CD14-positive monocyte (primary cell): ENCODE results near the gene BBLN. TPM values are rescaled to one million over a fixed set of nuclear protein-coding genes. Genes with fewer than 3 reads are reported as not detected.

Experiments used
- DNase-seq, 3 donors: peaks; one replicate each; pipeline ENCODE4 v3.0.0-alpha.2; 2011 to 2022
- H2AFZ ChIP-seq: 2 replicates; pipeline ENCODE4 v1.6.0; 2012; ENCODE audit warnings: mild to moderate bottlenecking, low read depth, low read length, inconsistent platforms; ENCODE audit not compliant: insufficient read depth, poor library complexity, severe bottlenecking
- H3K27ac ChIP-seq, 2 donors: 1 replicate in 1 of 2; 2 replicates in 1 of 2; pipeline ENCODE4 v1.5.1; 2012 to 2013; ENCODE audit warnings: low read length in 2 of 2, control low read depth in 1 of 2, inconsistent platforms in 1 of 2, low read depth in 1 of 2, mild to moderate bottlenecking in 1 of 2
- H3K27me3 ChIP-seq, 2 donors: one replicate each; pipeline versions ENCODE4 v1.6.0 to v1.6.1; 2011 to 2013; ENCODE audit warnings: low read length in 2 of 2; ENCODE audit not compliant: control insufficient read depth in 2 of 2, insufficient read depth in 2 of 2
- H3K36me3 ChIP-seq, 2 donors: replicated peaks in 1 of 2; 1 replicate in 1 of 2; 2 replicates in 1 of 2; pipeline versions ENCODE4 v1.5.1 to v1.6.1; 2012 to 2013; ENCODE audit warnings: low read length in 2 of 2, control low read depth in 1 of 2, inconsistent platforms in 1 of 2, mild to moderate bottlenecking in 1 of 2; ENCODE audit not compliant: insufficient read depth in 2 of 2, control insufficient read depth in 1 of 2
- H3K4me1 ChIP-seq, 2 donors: 1 replicate in 1 of 2; 2 replicates in 1 of 2; pipeline versions ENCODE4 v1.5.1 to v1.6.1; 2012 to 2013; ENCODE audit warnings: low read length in 2 of 2, control low read depth in 1 of 2, inconsistent platforms in 1 of 2, mild to moderate bottlenecking in 1 of 2, moderate library complexity in 1 of 2; ENCODE audit not compliant: insufficient read depth in 2 of 2, control insufficient read depth in 1 of 2
- H3K4me2 ChIP-seq: replicated peaks from 2 replicates; pipeline ENCODE3; 2012; ENCODE audit warnings: low read length, moderate library complexity, mild to moderate bottlenecking; ENCODE audit not compliant: poor library complexity, severe bottlenecking; ENCODE audit errors: extremely low read depth
- H3K4me3 ChIP-seq, 3 experiments: fragments of 200-600 bp in 1 of 3; sonication (generic) in 1 of 3; replicated peaks in 1 of 3; 1 replicate in 2 of 3; 2 replicates in 1 of 3; pipeline ENCODE4 v1.5.1; 2011 to 2013; ENCODE audit warnings: low read length in 3 of 3, mild to moderate bottlenecking in 3 of 3, control low read depth in 2 of 3, low read depth in 2 of 3, inconsistent platforms in 1 of 3, moderate library complexity in 1 of 3
- H3K79me2 ChIP-seq: 2 replicates; pipeline ENCODE4 v1.6.0; 2012; ENCODE audit warnings: mild to moderate bottlenecking, control low read depth, inconsistent platforms, low read length, moderate library complexity; ENCODE audit not compliant: insufficient read depth
- H3K9ac ChIP-seq: 2 replicates; pipeline ENCODE4 v1.6.0; 2017; ENCODE audit warnings: low read length, mild to moderate bottlenecking; ENCODE audit not compliant: insufficient read depth, poor library complexity, severe bottlenecking
- H3K9me3 ChIP-seq, 2 donors: replicated peaks in 1 of 2; 1 replicate in 1 of 2; 2 replicates in 1 of 2; pipeline versions ENCODE4 v1.5.1 to v1.6.1; 2012 to 2013; ENCODE audit warnings: low read length in 2 of 2, control low read depth in 1 of 2; ENCODE audit not compliant: control insufficient read depth in 1 of 2, insufficient read depth in 1 of 2
- H4K20me1 ChIP-seq: 2 replicates; pipeline ENCODE4 v1.6.0; 2012; ENCODE audit warnings: mild to moderate bottlenecking, low read length, control low read depth, moderate library complexity; ENCODE audit not compliant: insufficient read depth
- H3K27ac Mint-ChIP-seq, 7 donors: one replicate each; pipeline ENCODE4 v1.8.0; 2020; ENCODE audit warnings: mild to moderate bottlenecking in 7 of 7, mixed read lengths in 7 of 7, moderate library complexity in 6 of 7, inconsistent platforms in 2 of 7
- H3K27me3 Mint-ChIP-seq, 3 donors: one replicate each; pipeline ENCODE4 v1.8.0; 2021 to 2022; ENCODE audit warnings: low read depth in 3 of 3, mild to moderate bottlenecking in 3 of 3, mixed read lengths in 3 of 3, moderate library complexity in 3 of 3, inconsistent platforms in 1 of 3
- H3K36me3 Mint-ChIP-seq, 2 donors: one replicate each; pipeline ENCODE4 v1.8.0; 2020; ENCODE audit warnings: mixed read lengths in 2 of 2, inconsistent platforms in 1 of 2, mild to moderate bottlenecking in 1 of 2
- H3K4me1 Mint-ChIP-seq: one replicate; pipeline ENCODE4 v1.8.0; 2020; ENCODE audit warnings: mild to moderate bottlenecking, mixed read lengths
- H3K4me3 Mint-ChIP-seq, 2 donors: one replicate each; pipeline ENCODE4 v1.8.0; 2020; ENCODE audit warnings: mild to moderate bottlenecking in 2 of 2, mixed read lengths in 2 of 2, moderate library complexity in 1 of 2
- H3K9me3 Mint-ChIP-seq, 7 donors: one replicate each; pipeline ENCODE4 v1.8.0; 2020 to 2022; ENCODE audit warnings: mixed read lengths in 7 of 7, mild to moderate bottlenecking in 6 of 7, moderate library complexity in 6 of 7, inconsistent platforms in 2 of 7
- WGBS: methylation state at CpG from one replicate; pipeline ENCODE4 v1.1.5; 2013; ENCODE audit warnings: missing lambda C conversion rate; ENCODE audit not compliant: insufficient coverage; 5-methylcytosine and 5-hydroxymethylcytosine counted together
- intact Hi-C, 2 donors: fragments of 100-400 bp; cut with micrococcal nuclease; formaldehyde crosslinking; loops; one replicate each; pipeline versions ENCODE4 v1.15.0 to v1.15.1; 2023
- polyA plus RNA-seq, 3 donors: library from polyadenylated mRNA; depleted of rRNA in 1 of 3; unstranded in 2 of 3; stranded (reverse) in 1 of 3; fragments of 300-500 nt in 2 of 3; fragments of >200 nt in 1 of 3; fragmentation: Illumina TruSeq in 2 of 3; gene quantifications; 1 replicate in 2 of 3; 2 replicates in 1 of 3; pipeline ENCODE4 v1.2.3, GENCODE V29; 2012 to 2021
- TF ChIP-seq, protein P1 (sequence below): fragments of 200-600 bp; IDR thresholded peaks from one replicate; pipeline ENCODE4 v1.8.0; 2022; ENCODE audit warnings: antibody characterized with exemption, mild to moderate bottlenecking

BBLN gene
- polyA plus RNA-seq, 3 donors: 51.5 to 74.8 (median 54.5) TPM

- peaks cover 79 to 97% of the 10 kb centered on the region in 2 donors for H3K36me3 Mint-ChIP-seq
- peaks cover 3 to 26% (median 14%) of the 10 kb centered on the region in 7 donors for H3K9me3 Mint-ChIP-seq
- intact Hi-C loops: no loop called here
Measured at GRCh38 chr9:128178806-128179431, 18.9 kb downstream of the BBLN start.

DNA sequence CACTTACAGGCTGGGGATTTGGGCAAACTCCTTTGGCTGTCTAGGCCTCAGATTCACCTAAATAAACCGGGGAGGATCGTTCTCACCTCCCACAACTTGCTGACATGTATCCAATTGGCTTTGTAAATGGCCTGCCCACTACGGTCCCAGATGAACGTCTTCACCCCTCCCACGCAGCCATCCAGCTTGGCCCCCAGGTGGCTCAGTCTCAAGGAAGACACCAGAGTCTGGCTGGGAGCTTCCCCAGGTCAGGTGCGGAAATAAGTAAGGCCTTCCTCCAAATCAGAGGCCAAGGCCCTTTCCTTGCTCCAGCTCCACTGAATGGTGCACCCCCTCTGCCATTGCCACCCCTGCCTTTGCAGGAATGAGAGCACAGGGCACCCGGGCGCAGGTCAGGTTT lies 19.9 kb downstream of the BBLN start:
- Histone ChIP-seq H3K9ac (no peak overlapping the region), H3K4me3 (no peak overlapping the region), H3K36me3 (peaks cover 78 to 83% of the 10 kb centered on the region in 2 donors), H3K4me2 (no peak overlapping the region), H3K27me3 (no peaks in the 10 kb centered on the region), H2AFZ (no peak overlapping the region), H3K9me3 (peaks cover 5 to 16% of the 10 kb centered on the region in 2 donors), H4K20me1 (no peaks in the 10 kb centered on the region), H3K79me2 (no peaks in the 10 kb centered on the region), H3K27ac (no peak overlapping the region), H3K4me1 (no peaks in the 10 kb centered on the region)
- no peak overlapping the region for H3K4me3 Mint-ChIP-seq
- peaks cover 3 to 26% (median 14%) of the 10 kb centered on the region in 7 donors for H3K9me3 Mint-ChIP-seq
- intact Hi-C loops: no loop called here
- no peak for DNase-seq
- 98% methylated on average over 5 of the region's 8 CpGs for WGBS
- TF ChIP-seq, protein P1, sequence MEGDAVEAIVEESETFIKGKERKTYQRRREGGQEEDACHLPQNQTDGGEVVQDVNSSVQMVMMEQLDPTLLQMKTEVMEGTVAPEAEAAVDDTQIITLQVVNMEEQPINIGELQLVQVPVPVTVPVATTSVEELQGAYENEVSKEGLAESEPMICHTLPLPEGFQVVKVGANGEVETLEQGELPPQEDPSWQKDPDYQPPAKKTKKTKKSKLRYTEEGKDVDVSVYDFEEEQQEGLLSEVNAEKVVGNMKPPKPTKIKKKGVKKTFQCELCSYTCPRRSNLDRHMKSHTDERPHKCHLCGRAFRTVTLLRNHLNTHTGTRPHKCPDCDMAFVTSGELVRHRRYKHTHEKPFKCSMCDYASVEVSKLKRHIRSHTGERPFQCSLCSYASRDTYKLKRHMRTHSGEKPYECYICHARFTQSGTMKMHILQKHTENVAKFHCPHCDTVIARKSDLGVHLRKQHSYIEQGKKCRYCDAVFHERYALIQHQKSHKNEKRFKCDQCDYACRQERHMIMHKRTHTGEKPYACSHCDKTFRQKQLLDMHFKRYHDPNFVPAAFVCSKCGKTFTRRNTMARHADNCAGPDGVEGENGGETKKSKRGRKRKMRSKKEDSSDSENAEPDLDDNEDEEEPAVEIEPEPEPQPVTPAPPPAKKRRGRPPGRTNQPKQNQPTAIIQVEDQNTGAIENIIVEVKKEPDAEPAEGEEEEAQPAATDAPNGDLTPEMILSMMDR: no peak
- H3K27ac Mint-ChIP-seq: no peak overlapping the region
- peaks cover 0 to 2% (median 0%) of the 10 kb centered on the region in 3 donors for H3K27me3 Mint-ChIP-seq
- no peaks in the 10 kb centered on the region for H3K4me1 Mint-ChIP-seq
- peaks cover 73 to 96% of the 10 kb centered on the region in 2 donors for H3K36me3 Mint-ChIP-seq

More at GRCh38 chr9:128178806-128179431, 18.9 kb downstream of the BBLN start:
- Histone ChIP-seq H4K20me1 (no peaks in the 10 kb centered on the region), H3K9me3 (peaks cover 5 to 16% of the 10 kb centered on the region in 2 donors), H2AFZ (no peak overlapping the region), H3K4me3 (no peak overlapping the region), H3K9ac (no peak overlapping the region), H3K27ac (no peak overlapping the region), H3K4me2 (no peak overlapping the region), H3K4me1 (no peaks in the 10 kb centered on the region), H3K36me3 (peaks cover 74 to 89% of the 10 kb centered on the region in 2 donors), H3K79me2 (no peaks in the 10 kb centered on the region), H3K27me3 (no peaks in the 10 kb centered on the region)
- H3K27me3 Mint-ChIP-seq: peaks cover 0 to 4% (median 0%) of the 10 kb centered on the region in 3 donors
- H3K4me1 Mint-ChIP-seq: no peaks in the 10 kb centered on the region
- TF ChIP-seq, protein P1: no peak
- 100% methylated on average over 11 of the region's 11 CpGs for WGBS
- DNase-seq: no peak
- H3K4me3 Mint-ChIP-seq: no peak overlapping the region
- no peak overlapping the region for H3K27ac Mint-ChIP-seq
